ENCODE data around the gene SPRY1.

The SPRY1 gene

DNA sequence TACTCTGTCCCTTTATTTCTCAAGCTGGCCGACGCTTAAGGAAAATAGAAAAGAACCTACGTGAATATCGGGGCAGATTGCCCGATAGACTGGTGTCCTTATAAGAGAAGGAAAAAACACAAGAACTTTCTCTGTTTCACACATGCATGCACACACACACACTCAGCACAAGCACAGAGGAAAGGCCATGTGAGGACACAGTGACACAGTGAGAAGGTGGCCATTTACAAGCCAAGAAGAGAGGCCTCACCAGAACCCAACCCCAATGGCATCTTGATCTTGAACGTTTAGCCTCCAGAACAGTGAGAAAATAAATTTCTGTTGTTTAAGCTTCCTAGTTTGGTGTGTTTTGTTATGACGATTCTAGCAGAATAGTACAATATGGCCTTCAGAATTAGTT is 37.0 kb downstream of the SPRY1 start:
- TF ChIP-seq, protein P1, sequence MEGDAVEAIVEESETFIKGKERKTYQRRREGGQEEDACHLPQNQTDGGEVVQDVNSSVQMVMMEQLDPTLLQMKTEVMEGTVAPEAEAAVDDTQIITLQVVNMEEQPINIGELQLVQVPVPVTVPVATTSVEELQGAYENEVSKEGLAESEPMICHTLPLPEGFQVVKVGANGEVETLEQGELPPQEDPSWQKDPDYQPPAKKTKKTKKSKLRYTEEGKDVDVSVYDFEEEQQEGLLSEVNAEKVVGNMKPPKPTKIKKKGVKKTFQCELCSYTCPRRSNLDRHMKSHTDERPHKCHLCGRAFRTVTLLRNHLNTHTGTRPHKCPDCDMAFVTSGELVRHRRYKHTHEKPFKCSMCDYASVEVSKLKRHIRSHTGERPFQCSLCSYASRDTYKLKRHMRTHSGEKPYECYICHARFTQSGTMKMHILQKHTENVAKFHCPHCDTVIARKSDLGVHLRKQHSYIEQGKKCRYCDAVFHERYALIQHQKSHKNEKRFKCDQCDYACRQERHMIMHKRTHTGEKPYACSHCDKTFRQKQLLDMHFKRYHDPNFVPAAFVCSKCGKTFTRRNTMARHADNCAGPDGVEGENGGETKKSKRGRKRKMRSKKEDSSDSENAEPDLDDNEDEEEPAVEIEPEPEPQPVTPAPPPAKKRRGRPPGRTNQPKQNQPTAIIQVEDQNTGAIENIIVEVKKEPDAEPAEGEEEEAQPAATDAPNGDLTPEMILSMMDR (IDR thresholded peaks at IDR 0.05; ENCODE audit: borderline replicate concordance, control extremely low read depth, extremely low read depth, insufficient read depth, missing control alignments), result no peak
- in situ Hi-C loops (cut with MboI; ENCODE audit: low sequenced_read_pairs, unreplicated experiment), result no loop called here

DNA sequence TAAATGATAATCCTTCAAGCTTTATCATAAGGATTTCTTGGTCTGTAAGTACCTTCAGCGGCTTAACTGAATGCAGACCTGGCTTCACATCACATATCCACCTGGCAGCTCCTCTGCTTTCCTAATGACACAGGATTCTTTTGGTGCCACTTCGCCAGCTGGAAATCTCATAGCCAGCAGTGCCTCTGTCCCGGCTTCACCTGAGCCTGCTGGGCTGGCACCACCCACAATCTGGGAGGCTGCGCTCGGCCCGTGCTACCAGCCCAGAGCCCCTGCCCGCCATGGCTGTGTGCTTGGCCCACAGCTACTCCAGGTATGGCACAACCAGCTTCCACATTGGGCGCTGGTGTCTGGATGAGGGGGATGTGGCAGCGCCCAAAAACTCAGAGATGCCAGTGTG is 37.4 kb downstream of the SPRY1 start:
- DNase-seq (ENCODE audit: low spot score), result no peak
- TF ChIP-seq, protein P1 (IDR thresholded peaks at IDR 0.05; ENCODE audit: borderline replicate concordance, control extremely low read depth, extremely low read depth, insufficient read depth, missing control alignments), result no peak
- in situ Hi-C loops (cut with MboI; ENCODE audit: low sequenced_read_pairs, unreplicated experiment), result no loop called here

More for the DNA sequence above, 37.0 kb downstream of the SPRY1 start:
- no peak for DNase-seq (ENCODE audit: low spot score)

DNA sequence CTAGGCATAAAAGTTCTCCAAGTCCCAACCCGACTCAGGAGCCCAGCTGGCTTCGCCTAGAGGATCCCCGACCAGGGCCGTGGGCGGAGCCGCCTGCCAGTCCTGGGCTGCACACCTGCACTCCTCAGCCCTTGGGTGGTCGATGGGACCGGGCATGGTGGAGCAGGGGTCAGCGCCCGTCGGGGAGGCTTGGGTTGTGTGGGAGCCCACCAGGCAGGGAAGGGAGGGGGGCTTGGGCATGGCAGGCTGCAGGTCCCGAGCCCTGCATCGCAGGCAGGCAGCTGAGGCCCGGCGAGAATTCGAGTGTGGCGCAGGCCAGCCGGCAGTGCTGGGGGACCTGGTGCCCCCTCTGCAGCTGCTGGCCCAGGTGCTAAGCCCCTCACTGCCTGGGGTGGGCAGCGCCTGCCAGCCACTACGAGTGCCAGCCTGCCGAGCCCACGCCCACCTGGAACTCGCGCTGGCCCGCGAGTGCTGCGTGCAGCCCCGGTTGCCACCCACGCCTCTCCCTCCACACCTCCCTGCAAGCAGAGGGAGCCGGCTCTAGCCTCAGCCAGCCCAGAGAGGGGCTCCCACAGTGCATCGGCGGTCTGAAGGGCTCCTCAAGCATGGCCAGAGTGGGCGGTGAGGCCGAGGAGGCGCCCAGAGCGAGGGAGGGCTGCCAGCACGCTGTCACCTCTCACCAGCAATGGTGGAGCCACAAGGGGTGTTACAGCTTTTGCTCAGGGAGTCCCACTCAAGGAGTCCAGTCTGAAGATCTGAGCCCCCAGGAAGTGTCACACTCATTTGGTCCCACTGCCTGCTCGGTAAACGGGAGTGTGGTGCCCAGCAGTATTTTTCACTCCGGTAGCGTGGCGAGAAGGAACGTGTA is 38.9 kb downstream of the SPRY1 start:
- TF ChIP-seq, protein P1 (IDR thresholded peaks at IDR 0.05; ENCODE audit: borderline replicate concordance, control extremely low read depth, extremely low read depth, insufficient read depth, missing control alignments), result no peak
- no peak for DNase-seq (ENCODE audit: low spot score)
- in situ Hi-C loops (cut with MboI; ENCODE audit: low sequenced_read_pairs, unreplicated experiment), result no loop called here

DNA sequence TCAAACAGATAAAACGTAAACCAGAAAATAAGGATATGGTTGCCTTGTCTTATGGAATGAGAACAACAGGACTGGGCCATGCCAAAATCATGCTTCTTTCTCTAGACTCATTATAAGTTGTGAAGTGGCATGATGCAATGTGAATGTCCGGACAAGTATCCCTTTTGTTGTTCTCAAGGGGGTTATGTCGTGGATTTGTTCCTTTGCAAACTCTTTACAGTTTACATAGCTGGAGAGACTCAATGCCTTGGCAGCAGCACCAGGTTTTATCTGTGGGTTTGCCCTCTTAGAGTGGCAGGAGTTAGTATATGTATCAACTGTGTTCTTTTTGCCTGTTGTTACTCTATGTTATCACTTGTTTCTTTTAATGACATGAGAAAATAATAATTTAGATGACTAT is 41.4 kb downstream of the SPRY1 start:
- TF ChIP-seq, protein P1 (IDR thresholded peaks at IDR 0.05; ENCODE audit: borderline replicate concordance, control extremely low read depth, extremely low read depth, insufficient read depth, missing control alignments), result no peak
- no peak for DNase-seq (ENCODE audit: low spot score)
- in situ Hi-C loops (cut with MboI; ENCODE audit: low sequenced_read_pairs, unreplicated experiment), result no loop called here

DNA sequence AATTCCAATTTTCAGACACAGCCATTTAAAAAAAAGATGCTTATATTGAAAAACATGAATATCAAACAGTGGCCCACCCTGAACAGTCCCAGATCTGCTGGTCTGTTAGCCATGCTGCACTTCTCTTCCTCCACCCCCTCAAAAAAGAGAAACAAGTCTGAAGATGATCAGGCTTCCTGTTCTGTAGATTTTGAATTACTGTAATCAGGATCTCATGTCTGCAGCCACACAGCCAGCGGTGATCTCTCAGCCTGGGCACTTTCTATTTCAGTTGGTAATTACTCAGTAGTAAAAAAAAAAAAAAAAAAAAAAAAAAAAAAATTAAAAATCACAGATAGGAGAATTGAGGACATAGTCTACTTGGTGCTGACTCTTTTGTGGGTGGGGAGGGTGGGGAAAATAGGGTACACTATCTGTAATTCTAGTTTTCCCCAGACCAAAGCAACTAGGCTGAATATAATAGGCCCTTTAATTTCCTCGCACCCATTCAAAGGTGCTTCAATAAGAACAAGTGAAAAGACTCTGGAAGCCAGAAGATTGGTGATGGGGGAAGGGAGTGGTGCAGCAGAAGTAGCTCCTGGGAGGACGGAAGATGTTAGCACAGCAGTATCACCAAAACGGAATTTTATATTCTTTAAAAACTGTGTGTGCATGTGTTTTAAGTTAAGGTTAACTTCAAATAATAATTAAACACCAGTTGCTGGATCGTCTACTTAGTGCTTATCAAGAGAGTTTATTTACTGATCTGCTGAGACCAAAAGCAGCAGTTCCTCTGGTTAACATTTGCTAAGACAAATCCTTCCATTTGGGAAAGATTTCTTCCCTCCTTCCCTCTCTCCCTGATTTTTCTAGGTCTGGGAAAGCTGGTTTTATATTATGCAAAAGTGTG is 47.0 kb downstream of the SPRY1 start:
- in situ Hi-C loops (cut with MboI; ENCODE audit: low sequenced_read_pairs, unreplicated experiment), result no loop called here
- TF ChIP-seq, protein P1 (IDR thresholded peaks at IDR 0.05; ENCODE audit: borderline replicate concordance, control extremely low read depth, extremely low read depth, insufficient read depth, missing control alignments), result no peak
- DNase-seq (ENCODE audit: low spot score), result peak; percentile 34

DNA sequence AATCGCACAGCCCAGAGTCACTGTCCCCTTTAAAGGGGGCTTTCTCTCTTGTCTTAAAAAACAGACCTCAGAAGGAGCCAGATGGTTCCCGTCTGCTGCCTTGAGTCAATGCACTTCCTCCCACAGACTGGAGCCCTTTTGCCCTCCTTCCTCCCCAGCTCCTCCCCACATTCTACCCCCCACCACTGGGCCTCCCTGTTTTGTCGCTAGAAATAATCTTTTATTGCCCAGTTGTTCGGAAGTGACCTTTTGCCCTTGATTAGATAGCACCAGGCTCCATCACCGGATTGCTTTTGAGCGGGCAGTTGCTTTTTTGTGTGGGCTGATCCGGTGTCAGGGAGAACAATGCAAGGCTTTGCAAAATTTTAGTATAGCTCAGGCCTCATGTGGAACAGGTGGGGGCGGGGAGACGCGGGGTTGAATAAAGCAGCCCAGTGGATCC is 47.7 kb downstream of the SPRY1 start:
- TF ChIP-seq, protein P1 (IDR thresholded peaks at IDR 0.05; ENCODE audit: borderline replicate concordance, control extremely low read depth, extremely low read depth, insufficient read depth, missing control alignments), result no peak

More for the DNA sequence above, 47.7 kb downstream of the SPRY1 start:
- in situ Hi-C loops (cut with MboI; ENCODE audit: low sequenced_read_pairs, unreplicated experiment), result no loop called here
- DNase-seq (ENCODE audit: low spot score), result no peak

All from GM13976 (cell line).